HepG2 (cell line): ENCODE measurements around the gene IDUA. TPM values are rescaled to one million over a fixed set of nuclear protein-coding genes. Genes with fewer than 3 reads are reported as not detected.

Experiments
- AKAP8 ChIP-seq: sonication (generic); formaldehyde crosslinking; IDR thresholded peaks from 2 replicates; pipeline ENCODE4 v1.5.1; 2020; ENCODE audit warnings: mild to moderate bottlenecking, missing genetic modification reagents
- BHLHE40 ChIP-seq: IDR thresholded peaks from 2 replicates; pipeline ENCODE4 v1.6.1; 2011; ENCODE audit warnings: low read length, improper control_type of control experiment
- CEBPB ChIP-seq: IDR thresholded peaks from 2 replicates; pipeline ENCODE4 v1.6.1; 2011; ENCODE audit warnings: low read depth, low read length, improper control_type of control experiment, borderline replicate concordance
- CENPBD1 ChIP-seq: sonication (generic); formaldehyde crosslinking; IDR thresholded peaks from 2 replicates; pipeline ENCODE4 v1.8.0; 2022; ENCODE audit warnings: missing genetic modification reagents, low read depth, mild to moderate bottlenecking, borderline replicate concordance
- EHMT2 ChIP-seq: fragments of 200-600 bp; sonication (generic); IDR thresholded peaks from 2 replicates; pipeline ENCODE4 v1.7.0; 2017; ENCODE audit warnings: antibody characterized with exemption, low read depth, low read length, borderline replicate concordance
- FOXM1 ChIP-seq: sonication (generic); formaldehyde crosslinking; IDR thresholded peaks from 2 replicates; pipeline ENCODE4 v1.5.0; 2020; ENCODE audit warnings: missing genetic modification reagents
- HDAC1 ChIP-seq: sonication (generic); formaldehyde crosslinking; IDR thresholded peaks from 2 replicates; pipeline ENCODE4 v1.5.1; 2020; ENCODE audit warnings: mild to moderate bottlenecking, missing genetic modification reagents
- MTERF4 ChIP-seq: sonication (generic); formaldehyde crosslinking; IDR thresholded peaks from 2 replicates; pipeline ENCODE4 v1.8.0; 2023; ENCODE audit warnings: mild to moderate bottlenecking, missing genetic modification reagents
- MYNN ChIP-seq: sonication (generic); formaldehyde crosslinking; IDR thresholded peaks from 2 replicates; pipeline ENCODE4 v1.4.0; 2020; ENCODE audit warnings: mild to moderate bottlenecking, low read depth, missing genetic modification reagents
- NCOA1 ChIP-seq: sonication (generic); formaldehyde crosslinking; IDR thresholded peaks from 2 replicates; pipeline ENCODE4 v1.9.0; 2021; ENCODE audit warnings: missing genetic modification reagents
- NFE2L1 ChIP-seq: sonication (generic); formaldehyde crosslinking; IDR thresholded peaks from 2 replicates; pipeline ENCODE4 v1.4.0; 2020; ENCODE audit warnings: missing genetic modification reagents, mild to moderate bottlenecking, borderline replicate concordance
- PHF21A ChIP-seq: sonication (generic); formaldehyde crosslinking; IDR thresholded peaks from 2 replicates; pipeline ENCODE4 v1.5.0; 2020; ENCODE audit warnings: mild to moderate bottlenecking, missing genetic modification reagents
- RFXANK ChIP-seq: IDR thresholded peaks from 2 replicates; pipeline ENCODE4 v1.6.1; 2016
- SALL2 ChIP-seq: sonication (generic); formaldehyde crosslinking; IDR thresholded peaks from 2 replicates; pipeline ENCODE4 v1.8.1; 2023; ENCODE audit warnings: mild to moderate bottlenecking, missing genetic modification reagents, inconsistent platforms
- SP4 ChIP-seq: sonication (generic); formaldehyde crosslinking; IDR thresholded peaks from 2 replicates; pipeline ENCODE4 v1.8.1; 2023; ENCODE audit warnings: mild to moderate bottlenecking, missing genetic modification reagents
- YEATS4 ChIP-seq: sonication (generic); formaldehyde crosslinking; IDR thresholded peaks from 2 replicates; pipeline ENCODE4 v1.4.0; 2020; ENCODE audit warnings: missing genetic modification reagents, borderline replicate concordance
- ZFP41 ChIP-seq: sonication (generic); formaldehyde crosslinking; IDR thresholded peaks from 2 replicates; pipeline ENCODE4 v1.4.0; 2020; ENCODE audit warnings: mild to moderate bottlenecking, missing genetic modification reagents, borderline replicate concordance
- ZFP90 ChIP-seq: sonication (generic); formaldehyde crosslinking; IDR thresholded peaks from 2 replicates; pipeline ENCODE4 v1.8.0; 2022; ENCODE audit warnings: missing genetic modification reagents, mild to moderate bottlenecking, inconsistent platforms, borderline replicate concordance
- ZIK1 ChIP-seq: sonication (generic); formaldehyde crosslinking; IDR thresholded peaks from 2 replicates; pipeline ENCODE4 v1.5.0; 2020; ENCODE audit warnings: mild to moderate bottlenecking, low read depth, missing genetic modification reagents, borderline replicate concordance
- ZNF333 ChIP-seq: sonication (generic); formaldehyde crosslinking; IDR thresholded peaks from 2 replicates; pipeline ENCODE4 v1.4.0; 2020; ENCODE audit warnings: mild to moderate bottlenecking, missing genetic modification reagents, borderline replicate concordance
- ZNF557 ChIP-seq: sonication (generic); formaldehyde crosslinking; IDR thresholded peaks from 2 replicates; pipeline ENCODE4 v1.4.0; 2020; ENCODE audit warnings: missing genetic modification reagents
- ZNF816 ChIP-seq: sonication (generic); formaldehyde crosslinking; IDR thresholded peaks from 2 replicates; pipeline ENCODE4 v1.8.0; 2022; ENCODE audit warnings: missing genetic modification reagents, mild to moderate bottlenecking, borderline replicate concordance
- polyA plus RNA-seq, 8 experiments: library from polyadenylated mRNA; depleted of rRNA in 3 of 8; stranded (reverse) in 7 of 8; unstranded in 1 of 8; fragments of >200 nt; fragmentation: Illumina TruSeq in 4 of 8; extraction: Trizol in 4 of 8; gene quantifications; 2 replicates each; pipeline versions ENCODE4 v1.2.1 to v1.2.3, GENCODE V29; 2011 to 2016; ENCODE audit warnings: low read depth in 4 of 8, missing spikeins in 1 of 8, mixed read lengths in 1 of 8; ENCODE audit not compliant: insufficient read depth in 1 of 8
- total RNA-seq, 5 experiments: library from RNA; depleted of rRNA; stranded (reverse); fragments of >200 nt; fragmentation: Illumina TruSeq; extraction: Trizol; gene quantifications; 2 replicates each; pipeline ENCODE4 v1.2.3, GENCODE V29; 2016; ENCODE audit warnings: low read depth in 1 of 5
- TF ChIP-seq, protein P1 (sequence below): sonication (generic); formaldehyde crosslinking; IDR thresholded peaks from 2 replicates; pipeline ENCODE4 v1.4.0; 2020; ENCODE audit warnings: mild to moderate bottlenecking, low read depth, missing genetic modification reagents
- TF ChIP-seq, protein P2 (sequence below): sonication (generic); formaldehyde crosslinking; IDR thresholded peaks from 2 replicates; pipeline ENCODE4 v1.4.0; 2020; ENCODE audit warnings: missing genetic modification reagents, borderline replicate concordance

Gene IDUA
- total and polyA plus RNA-seq, 2 of the 13 experiments (the other 11 are each of a cell fraction or from before 2014, with no cell fraction given), result 0.77 to 1.0 TPM

GRCh38 chr4:992297-993110 is 5.7 kb downstream of the IDUA start (continued):
- no peak; the same call in 1 of the 2 replicates for TF ChIP-seq ZFP90 (CRISPR knock-in tag)
- TF ChIP-seq CENPBD1 (CRISPR knock-in tag), result no peak
- TF ChIP-seq ZFP41 (CRISPR knock-in tag), result no peak
- TF ChIP-seq SALL2 (CRISPR knock-in tag), result peak; percentile 27
- TF ChIP-seq NCOA1 (CRISPR knock-in tag), result peak; percentile 30; the same call in 1 of the 2 replicates
- no peak; the same call in 1 of the 2 replicates for TF ChIP-seq YEATS4 (CRISPR knock-in tag)
- TF ChIP-seq MYNN (CRISPR knock-in tag), result no peak; the same call in 1 of the 2 replicates
- TF ChIP-seq, protein P1, sequence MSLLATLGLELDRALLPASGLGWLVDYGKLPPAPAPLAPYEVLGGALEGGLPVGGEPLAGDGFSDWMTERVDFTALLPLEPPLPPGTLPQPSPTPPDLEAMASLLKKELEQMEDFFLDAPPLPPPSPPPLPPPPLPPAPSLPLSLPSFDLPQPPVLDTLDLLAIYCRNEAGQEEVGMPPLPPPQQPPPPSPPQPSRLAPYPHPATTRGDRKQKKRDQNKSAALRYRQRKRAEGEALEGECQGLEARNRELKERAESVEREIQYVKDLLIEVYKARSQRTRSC, result no peak
- peak; percentile 93 for TF ChIP-seq PHF21A (CRISPR knock-in tag)
- peak; percentile 74; the same call in 1 of the 2 replicates for TF ChIP-seq SP4 (CRISPR knock-in tag)
- TF ChIP-seq HDAC1 (CRISPR knock-in tag), result peak; percentile 92
- TF ChIP-seq NFE2L1 (CRISPR knock-in tag), result no peak
- TF ChIP-seq BHLHE40, result peak; percentile 97
- peak; percentile 71; the same call in 1 of the 2 replicates for TF ChIP-seq RFXANK (CRISPR knock-in tag)
- TF ChIP-seq ZNF816 (CRISPR knock-in tag), result peak; percentile 79
- no peak; the same call in none of the 2 replicates for TF ChIP-seq ZIK1 (CRISPR knock-in tag)
- TF ChIP-seq, protein P2, sequence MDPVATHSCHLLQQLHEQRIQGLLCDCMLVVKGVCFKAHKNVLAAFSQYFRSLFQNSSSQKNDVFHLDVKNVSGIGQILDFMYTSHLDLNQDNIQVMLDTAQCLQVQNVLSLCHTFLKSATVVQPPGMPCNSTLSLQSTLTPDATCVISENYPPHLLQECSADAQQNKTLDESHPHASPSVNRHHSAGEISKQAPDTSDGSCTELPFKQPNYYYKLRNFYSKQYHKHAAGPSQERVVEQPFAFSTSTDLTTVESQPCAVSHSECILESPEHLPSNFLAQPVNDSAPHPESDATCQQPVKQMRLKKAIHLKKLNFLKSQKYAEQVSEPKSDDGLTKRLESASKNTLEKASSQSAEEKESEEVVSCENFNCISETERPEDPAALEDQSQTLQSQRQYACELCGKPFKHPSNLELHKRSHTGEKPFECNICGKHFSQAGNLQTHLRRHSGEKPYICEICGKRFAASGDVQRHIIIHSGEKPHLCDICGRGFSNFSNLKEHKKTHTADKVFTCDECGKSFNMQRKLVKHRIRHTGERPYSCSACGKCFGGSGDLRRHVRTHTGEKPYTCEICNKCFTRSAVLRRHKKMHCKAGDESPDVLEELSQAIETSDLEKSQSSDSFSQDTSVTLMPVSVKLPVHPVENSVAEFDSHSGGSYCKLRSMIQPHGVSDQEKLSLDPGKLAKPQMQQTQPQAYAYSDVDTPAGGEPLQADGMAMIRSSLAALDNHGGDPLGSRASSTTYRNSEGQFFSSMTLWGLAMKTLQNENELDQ (CRISPR knock-in tag), result peak; percentile 58; the same call in 1 of the 2 replicates
- TF ChIP-seq EHMT2, result no peak
- TF ChIP-seq ZNF557 (CRISPR knock-in tag), result no peak
- no peak for TF ChIP-seq CEBPB
- TF ChIP-seq MTERF4 (CRISPR knock-in tag), result peak; percentile 80
- no peak for TF ChIP-seq FOXM1 (CRISPR knock-in tag)
- peak; percentile 81; the same call in 1 of the 2 replicates for TF ChIP-seq AKAP8 (CRISPR knock-in tag)
- 0 out of 2 replicates have a peak, but pooled peaks have one; percentile 18 for TF ChIP-seq ZNF333 (CRISPR knock-in tag)
